ENCODE measurements around the gene GGT7. TPM values are rescaled to one million over a fixed set of nuclear protein-coding genes. Genes with fewer than 3 reads are reported as not detected.

The GGT7 gene
- total and polyA plus RNA-seq, 4 donors, result 3.7 to 8.1 (median 6.0) TPM

- 96% methylated on average over 2 of the region's 2 CpGs for WGBS
- DNase-seq (ENCODE audit: low spot score), result no peak
- H3K9ac ChIP-seq (ENCODE audit: low read depth in 1 of 2, low read length in 2 of 2), result no peak overlapping the region
- H3K27me3 ChIP-seq (ENCODE audit: control insufficient read depth in 4 of 4, insufficient read depth in 4 of 4, low read length in 3 of 4), result no peaks in the 10 kb centered on the region
- no peak overlapping the region for H3K4me3 ChIP-seq (ENCODE audit: low read depth in 1 of 3, low read length in 3 of 3)
- no peaks in the 10 kb centered on the region for H3K4me1 ChIP-seq (ENCODE audit: control insufficient read depth in 4 of 4, insufficient read depth in 4 of 4, low read length in 3 of 4)
- H3K9me3 ChIP-seq (ENCODE audit: control insufficient read depth in 4 of 4, low read length in 3 of 4), result no peaks in the 10 kb centered on the region
- no peak overlapping the region for H3K27ac ChIP-seq (ENCODE audit: low read depth in 1 of 2, low read length in 2 of 2)
- peaks cover 0 to 7% (median under 1%) of the 10 kb centered on the region in 4 donors for H3K36me3 ChIP-seq (ENCODE audit: control insufficient read depth in 4 of 4, insufficient read depth in 3 of 4, low read depth in 1 of 4, low read length in 3 of 4)
- TF ChIP-seq TAF1 (conservative IDR thresholded peaks at IDR 0.05), result no peak
- TF ChIP-seq FOXA1 (IDR thresholded peaks at IDR 0.05), result no peak
- no peak for TF ChIP-seq CTCF (IDR thresholded peaks at IDR 0.05; ENCODE audit: low read depth, low read length, missing input control)
- TF ChIP-seq EGR1 (IDR thresholded peaks at IDR 0.05; ENCODE audit: low read depth in 2 of 2), result no peak
- no peak for TF ChIP-seq REST (IDR thresholded peaks at IDR 0.05)
- TF ChIP-seq FOXA2 (IDR thresholded peaks at IDR 0.05), result no peak
Measured at GRCh38 chr20:34843421-34843820, 29.2 kb downstream of the GGT7 start.

- Histone ChIP-seq H3K27me3 (ENCODE audit: control insufficient read depth in 4 of 4, insufficient read depth in 4 of 4, low read length in 3 of 4) (no peaks in the 10 kb centered on the region), H3K9ac (ENCODE audit: low read depth in 1 of 2, low read length in 2 of 2) (no peak overlapping the region), H3K4me3 (ENCODE audit: low read depth in 1 of 3, low read length in 3 of 3) (no peak overlapping the region), H3K27ac (ENCODE audit: low read depth in 1 of 2, low read length in 2 of 2) (no peak overlapping the region), H3K36me3 (ENCODE audit: control insufficient read depth in 4 of 4, insufficient read depth in 3 of 4, low read depth in 1 of 4, low read length in 3 of 4) (peaks cover 0 to 3% (median 0%) of the 10 kb centered on the region in 4 donors), H3K4me1 (ENCODE audit: control insufficient read depth in 4 of 4, insufficient read depth in 4 of 4, low read length in 3 of 4) (no peaks in the 10 kb centered on the region), H3K9me3 (ENCODE audit: control insufficient read depth in 4 of 4, low read length in 3 of 4) (no peaks in the 10 kb centered on the region)
- TF ChIP-seq ATF3 (IDR thresholded peaks at IDR 0.05), result no peak
- no peak for TF ChIP-seq MAX (IDR thresholded peaks at IDR 0.05)
- no peak for TF ChIP-seq HNF4G (IDR thresholded peaks at IDR 0.05)
- TF ChIP-seq TAF1 (conservative IDR thresholded peaks at IDR 0.05), result no peak
- TF ChIP-seq NR2F2 (IDR thresholded peaks at IDR 0.05), result no peak
- TF ChIP-seq EGR1 (IDR thresholded peaks at IDR 0.05; ENCODE audit: low read depth in 2 of 2), result no peak
- TF ChIP-seq REST (IDR thresholded peaks at IDR 0.05), result no peak
- no peak for TF ChIP-seq FOXA2 (IDR thresholded peaks at IDR 0.05)
- no peak for TF ChIP-seq GABPA (IDR thresholded peaks at IDR 0.05 in 1 of 2, conservative IDR thresholded peaks at IDR 0.05 in 1 of 2)
- no peak for TF ChIP-seq RXRA (IDR thresholded peaks at IDR 0.05)
- TF ChIP-seq ZBTB33 (IDR thresholded peaks at IDR 0.05), result no peak
- TF ChIP-seq CTCF (IDR thresholded peaks at IDR 0.05; ENCODE audit: low read depth, low read length, missing input control), result no peak
- no peak for TF ChIP-seq FOXA1 (IDR thresholded peaks at IDR 0.05)
- no peak for TF ChIP-seq YY1 (IDR thresholded peaks at IDR 0.05)
- TF ChIP-seq JUND (IDR thresholded peaks at IDR 0.05), result no peak
- TF ChIP-seq SP1 (IDR thresholded peaks at IDR 0.05), result no peak
- TF ChIP-seq RAD21 (IDR thresholded peaks at IDR 0.05), result no peak
- 71% methylated on average over 2 of the region's 2 CpGs for WGBS
- no peak for DNase-seq (ENCODE audit: low spot score)
Measured at GRCh38 chr20:34842143-34842542, 30.5 kb downstream of the GGT7 start.

Data from liver (tissue), 9 donors.